Stimulated activated CD4-positive, alpha-beta T cell treated with anti-CD3 and anti-CD28 coated beads, Interleukin-1b, Interleukin-23, amount 100 ng/mL, for 1 hour (primary cell): ENCODE data around the gene LPCAT4.
"Not testable (repeated sequence)": the region's sequence is repeated elsewhere in the genome, so short reads cannot be mapped to it uniquely, and the experiment has no call there.

ENCODE experiments used
- DNase-seq, 2 donors: peaks; one replicate each; pipeline ENCODE4 v3.0.0-alpha.2; 2020; ENCODE audit warnings: low read depth in 2 of 2

Gene LPCAT4, protein sequence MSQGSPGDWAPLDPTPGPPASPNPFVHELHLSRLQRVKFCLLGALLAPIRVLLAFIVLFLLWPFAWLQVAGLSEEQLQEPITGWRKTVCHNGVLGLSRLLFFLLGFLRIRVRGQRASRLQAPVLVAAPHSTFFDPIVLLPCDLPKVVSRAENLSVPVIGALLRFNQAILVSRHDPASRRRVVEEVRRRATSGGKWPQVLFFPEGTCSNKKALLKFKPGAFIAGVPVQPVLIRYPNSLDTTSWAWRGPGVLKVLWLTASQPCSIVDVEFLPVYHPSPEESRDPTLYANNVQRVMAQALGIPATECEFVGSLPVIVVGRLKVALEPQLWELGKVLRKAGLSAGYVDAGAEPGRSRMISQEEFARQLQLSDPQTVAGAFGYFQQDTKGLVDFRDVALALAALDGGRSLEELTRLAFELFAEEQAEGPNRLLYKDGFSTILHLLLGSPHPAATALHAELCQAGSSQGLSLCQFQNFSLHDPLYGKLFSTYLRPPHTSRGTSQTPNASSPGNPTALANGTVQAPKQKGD

DNA sequence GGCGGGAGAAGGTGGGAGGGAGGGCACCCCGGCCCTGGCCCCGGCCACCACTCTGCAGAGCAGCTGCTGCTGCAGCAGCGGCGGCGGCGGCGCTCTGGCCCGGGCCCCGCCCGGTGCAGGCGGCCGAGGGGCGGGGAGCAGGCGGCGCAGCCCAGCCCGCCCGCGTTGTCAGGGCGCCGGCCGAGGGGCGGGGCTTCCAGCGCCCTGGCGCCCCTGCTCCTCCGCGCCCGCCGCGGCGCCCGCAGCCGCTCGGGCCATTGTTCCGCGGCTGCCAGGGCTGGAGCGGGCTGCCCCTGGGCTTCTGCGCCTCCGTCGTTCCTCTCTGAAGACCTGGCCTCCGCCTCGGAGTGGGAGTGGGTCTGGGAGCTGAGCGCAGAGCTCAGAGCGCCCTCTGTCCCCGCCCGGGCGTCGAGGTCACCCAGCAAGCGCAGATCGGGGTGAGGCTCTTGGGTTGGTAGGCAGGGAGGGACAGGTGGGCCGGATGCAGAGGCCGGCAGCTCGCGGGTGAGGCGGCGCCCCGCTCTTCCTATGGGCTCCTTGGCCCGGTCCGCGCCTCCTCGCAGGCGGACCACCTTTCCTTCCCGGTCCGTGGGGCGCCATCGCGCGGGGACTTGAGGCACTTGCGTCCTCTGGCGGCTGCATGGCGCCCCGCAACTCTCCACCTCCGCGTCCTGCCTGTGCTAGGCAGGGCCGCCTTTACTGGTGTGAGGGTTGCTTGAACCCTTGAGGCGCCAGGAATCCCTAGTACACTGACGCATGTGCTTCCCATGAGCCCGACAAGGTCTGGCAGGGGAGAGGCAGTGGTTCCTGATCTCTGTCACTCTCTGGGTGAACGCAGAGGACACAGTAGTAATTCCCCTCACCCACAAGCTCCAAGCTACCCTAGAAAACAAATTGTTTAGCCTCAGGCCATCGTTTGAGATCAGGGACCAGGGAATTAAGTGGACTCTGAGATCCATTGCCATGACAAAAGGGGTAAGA, at the start of gene LPCAT4:
TSS of gene LPCAT4 (minus strand) at position 96 of the 981 bp plus-strand sequence. CDS start 96 bp downstream, outside the sequence.
- DNase-seq: peak; percentile 68 to 78

DNA sequence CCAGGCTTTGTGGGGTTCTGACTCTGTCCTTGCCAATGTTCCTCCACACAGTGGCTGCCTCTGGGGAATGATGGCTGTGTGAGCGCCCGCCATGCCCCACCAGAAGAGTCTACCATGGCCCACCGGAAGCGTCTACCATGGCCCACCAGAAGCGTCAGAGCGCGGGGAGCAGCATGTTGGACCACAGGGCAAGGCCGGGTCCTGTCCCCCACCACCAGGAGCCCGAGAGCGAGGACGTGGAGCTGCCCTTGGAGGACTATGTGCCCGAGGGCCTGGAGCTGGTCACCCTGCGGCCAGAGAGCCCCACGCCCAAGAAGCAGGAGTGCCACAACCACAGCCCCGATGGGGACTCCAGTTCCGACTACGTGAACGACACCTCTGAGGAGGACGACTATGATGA, 42.5 kb upstream of the LPCAT4 start:
- not testable (repeated sequence) for DNase-seq

DNA sequence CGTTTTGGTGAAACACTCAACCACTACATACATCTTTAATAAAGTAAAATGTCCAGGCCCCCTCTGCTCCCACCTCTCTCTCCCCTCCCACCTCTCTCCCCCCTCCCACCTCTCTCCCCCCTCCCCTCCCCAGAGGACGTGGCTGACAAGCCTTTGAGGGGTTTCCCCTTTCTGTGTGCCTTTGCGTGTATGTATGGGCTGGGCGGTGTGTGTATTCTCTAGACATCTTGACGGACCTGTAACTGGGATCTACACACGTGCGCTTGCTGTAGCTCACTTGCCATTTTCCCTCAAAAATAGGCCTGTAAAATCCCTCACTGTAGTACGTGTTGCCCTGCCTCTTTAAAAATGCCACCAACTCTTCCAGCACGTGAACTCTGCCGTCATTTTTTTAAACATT, 42.0 kb upstream of the LPCAT4 start:
- DNase-seq: not testable (repeated sequence)

DNA sequence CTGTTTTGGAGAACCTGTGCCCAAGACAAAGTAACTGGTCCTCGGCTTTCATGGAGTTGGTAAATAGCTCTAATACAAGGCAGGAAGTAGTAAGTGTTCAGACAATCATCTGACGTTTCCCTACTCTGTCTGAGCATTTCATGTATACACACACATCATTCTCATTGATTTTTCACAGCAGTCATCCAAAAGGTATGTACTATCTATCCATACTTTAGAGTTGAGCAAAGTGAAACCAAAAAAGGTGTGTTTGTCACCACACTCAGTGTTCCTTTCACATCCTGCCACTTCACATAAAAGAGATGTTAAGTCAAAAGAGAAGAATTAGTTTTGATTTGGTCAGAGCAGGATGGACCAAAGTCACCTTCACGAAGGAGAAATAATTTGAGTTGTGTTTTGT, 36.9 kb upstream of the LPCAT4 start:
- DNase-seq: not testable (repeated sequence)

DNA sequence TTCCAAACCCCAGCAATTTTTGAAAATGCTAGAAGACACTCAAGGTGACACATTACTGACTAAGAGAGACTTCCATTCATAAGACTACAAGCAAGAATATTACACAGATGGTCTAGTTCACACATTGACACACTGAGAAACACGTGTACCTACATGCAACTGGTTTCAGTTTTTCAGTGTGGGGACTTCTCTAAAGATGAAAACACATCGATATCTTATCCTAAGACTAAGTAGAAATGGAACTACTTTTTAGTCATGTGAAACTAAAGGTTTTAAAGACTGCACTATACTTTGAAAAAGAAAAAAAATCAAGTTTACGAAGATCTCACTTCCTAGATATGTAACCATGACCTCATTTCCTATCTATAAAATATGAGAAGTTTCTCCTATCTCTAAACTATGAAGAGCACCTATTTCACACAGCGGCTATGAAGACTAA, 36.2 kb upstream of the LPCAT4 start:
- not testable (repeated sequence) for DNase-seq

DNA sequence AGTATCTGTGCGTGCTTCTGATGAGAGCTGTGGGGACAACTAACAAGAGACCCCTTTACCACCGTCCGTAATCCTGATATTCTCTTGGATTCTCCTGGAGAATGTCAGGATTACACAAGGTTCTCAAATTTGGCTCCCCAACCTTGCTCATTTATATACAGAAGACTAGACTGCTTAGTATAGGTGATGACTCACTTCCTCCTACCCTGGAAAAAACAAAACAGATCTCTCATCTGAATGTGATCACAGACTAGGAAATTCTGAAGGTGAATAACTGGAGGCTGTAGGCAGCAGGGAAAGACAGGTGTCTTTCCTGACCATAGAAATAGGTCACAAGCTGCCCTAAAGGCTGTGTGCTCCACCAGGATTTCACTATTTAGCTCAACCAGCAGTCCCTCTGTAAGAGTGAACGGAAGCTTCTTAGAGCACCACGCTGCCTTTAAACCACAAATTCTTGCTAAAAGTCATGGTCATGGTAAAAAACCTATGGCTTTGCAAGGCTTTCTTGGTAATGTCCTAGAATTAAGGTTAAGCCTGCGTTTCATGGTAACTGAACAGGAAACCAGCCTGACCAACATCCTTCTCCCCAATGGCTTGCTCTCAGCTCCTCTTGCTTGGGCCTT, 30.8 kb upstream of the LPCAT4 start:
- DNase-seq: not testable (repeated sequence)

DNA sequence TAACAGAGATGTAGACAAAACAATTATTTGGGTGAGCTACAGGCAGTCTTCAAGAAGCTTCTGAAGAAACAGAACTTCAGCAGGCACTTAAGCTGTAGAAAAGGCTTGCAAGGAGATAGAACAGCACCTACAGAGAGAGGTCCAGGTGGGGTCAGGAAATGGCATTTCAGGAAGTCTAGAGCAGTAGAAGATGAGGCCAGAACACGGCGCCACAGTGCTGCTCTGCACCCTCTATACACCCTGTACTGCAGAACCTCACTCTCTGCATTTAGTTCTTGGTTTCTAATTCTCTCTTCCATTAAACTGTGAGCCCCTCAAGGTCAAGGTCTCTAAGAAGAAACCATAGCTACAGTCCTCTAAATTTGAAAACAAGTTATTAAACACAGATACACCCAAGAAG, 26.0 kb upstream of the LPCAT4 start:
- DNase-seq: not testable (repeated sequence)

DNA sequence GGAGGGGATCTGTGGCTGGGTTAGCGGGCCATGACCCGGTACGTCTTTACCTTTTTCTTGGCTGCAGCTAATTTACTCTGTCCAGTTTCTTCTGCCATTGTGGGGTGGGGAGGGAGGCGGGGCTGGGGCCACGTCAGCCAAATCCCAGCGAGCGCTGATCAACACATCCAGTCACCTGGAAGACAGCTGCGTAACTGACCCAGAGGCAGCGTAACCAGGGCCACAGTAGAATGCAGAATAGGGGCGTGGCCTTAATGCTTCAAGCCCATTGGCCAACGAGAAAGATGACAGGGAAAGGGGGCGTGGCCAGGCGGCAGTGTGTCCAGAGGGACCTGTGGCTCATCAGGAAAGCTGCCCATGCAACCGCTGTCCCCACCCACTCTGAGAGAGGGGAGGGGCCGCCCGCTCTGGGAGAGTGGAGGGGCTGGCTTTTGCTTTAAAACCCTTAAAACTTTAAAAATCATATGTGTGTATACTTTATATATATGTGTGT, 22.6 kb upstream of the LPCAT4 start:
- not testable (repeated sequence) for DNase-seq

DNA sequence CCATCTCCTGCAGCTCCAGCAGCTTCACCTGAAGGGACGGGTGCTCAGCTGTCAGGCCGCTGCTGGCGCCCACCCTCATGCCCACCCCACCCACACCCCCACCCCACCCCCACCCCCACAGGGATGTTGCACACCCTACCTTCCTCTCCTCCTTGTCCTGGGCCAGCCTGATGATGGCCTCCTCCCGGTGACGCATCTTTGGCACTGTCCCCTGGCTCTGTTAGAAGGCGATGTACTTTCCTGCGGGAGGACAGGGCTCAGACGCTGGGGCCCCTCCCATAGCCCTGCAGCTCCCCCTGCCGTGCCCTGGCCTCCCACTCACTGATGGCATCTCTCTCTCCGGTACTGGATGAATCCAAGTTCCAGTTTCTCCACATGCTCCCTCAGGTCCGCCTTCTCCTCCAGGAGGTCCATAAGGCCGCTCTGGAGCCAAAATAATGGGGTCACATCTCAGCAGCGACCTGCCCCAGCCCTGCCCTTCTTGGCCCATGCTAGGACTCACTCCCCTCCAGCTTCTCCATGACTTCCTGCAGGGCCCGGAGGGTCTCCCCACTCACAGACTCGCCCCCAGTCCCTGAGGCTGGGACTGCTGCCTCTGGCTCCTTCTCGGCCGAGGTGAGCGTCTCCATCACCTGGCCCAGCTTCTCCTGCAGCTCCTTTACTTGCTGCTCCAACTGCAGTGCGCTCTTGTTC, 15.0 kb upstream of the LPCAT4 start:
- not testable (repeated sequence) for DNase-seq

DNA sequence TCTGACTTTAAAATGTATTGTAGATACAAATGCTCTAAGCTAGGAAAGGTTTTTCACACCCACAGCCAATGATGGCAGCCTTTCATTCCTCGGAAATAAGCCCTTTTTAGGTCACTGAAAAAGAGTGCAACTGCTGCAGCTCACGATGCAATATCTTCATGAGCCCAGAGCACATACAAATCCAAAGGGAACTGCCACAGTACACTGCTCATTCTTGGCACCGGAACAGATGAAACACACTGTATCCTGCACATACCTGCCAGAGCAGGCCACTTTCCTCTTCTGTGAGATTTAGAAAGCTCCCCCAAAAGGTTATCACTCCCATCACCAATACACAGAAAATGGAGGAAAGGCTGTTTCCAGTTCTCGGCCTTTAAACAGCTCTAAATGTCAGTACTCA, 13.5 kb upstream of the LPCAT4 start:
- DNase-seq: not testable (repeated sequence)

DNA sequence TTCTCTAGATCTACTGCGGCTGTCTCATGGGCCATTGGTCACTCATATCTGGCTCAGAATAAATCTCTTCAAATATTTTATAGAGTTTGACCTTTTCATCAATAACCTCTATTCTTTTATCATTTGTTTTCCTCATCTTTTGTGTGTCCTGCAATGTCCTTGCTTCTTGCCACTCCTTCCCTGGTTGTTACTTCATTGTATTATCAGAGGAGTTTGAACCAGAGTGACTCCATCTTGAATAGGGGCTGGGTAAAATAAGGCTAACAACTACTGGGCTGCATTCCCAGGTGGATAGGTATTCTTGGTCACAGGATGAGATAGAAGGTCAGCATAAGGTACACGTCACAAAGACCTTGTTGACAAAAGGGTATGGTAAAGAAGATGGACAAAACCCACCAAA, 9.9 kb upstream of the LPCAT4 start:
- no peak for DNase-seq

DNA sequence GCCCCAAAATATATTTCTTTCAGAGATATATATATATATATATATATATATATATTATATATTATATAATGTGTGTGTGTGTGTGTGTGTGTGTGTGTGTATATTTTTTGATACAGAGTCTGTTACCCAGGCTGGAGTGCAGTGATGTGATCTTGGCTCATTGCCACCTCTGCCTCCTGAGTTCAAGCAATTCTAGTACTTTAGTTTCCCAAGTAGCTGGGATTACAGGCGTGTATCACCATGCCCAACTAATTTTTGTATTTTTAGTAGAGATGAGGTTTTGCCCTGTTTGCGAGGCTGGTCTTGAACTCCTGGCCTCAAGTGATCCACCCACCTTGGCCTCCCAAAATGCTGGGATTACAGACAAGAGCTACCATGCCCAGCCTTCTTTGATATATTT, 8.5 kb upstream of the LPCAT4 start:
- DNase-seq: not testable (repeated sequence)

DNA sequence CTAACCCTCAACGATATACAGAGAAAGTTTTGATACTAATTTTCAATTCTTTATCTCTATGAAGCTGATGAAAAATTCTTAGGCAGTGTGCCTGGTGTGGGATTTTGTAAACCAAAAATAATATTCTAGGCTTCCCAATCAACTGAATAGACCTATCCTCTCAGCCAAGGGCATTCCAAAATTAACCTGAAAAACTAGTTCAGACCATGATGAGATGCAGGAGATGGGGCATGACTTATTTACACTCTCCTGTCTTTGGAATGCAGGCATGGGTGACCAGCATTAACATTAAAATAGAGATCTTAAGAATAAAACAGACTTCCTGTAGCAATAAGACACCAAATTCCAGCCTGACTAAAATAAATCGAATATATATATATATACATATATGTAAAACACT, 7.8 kb upstream of the LPCAT4 start:
- no peak for DNase-seq

DNA sequence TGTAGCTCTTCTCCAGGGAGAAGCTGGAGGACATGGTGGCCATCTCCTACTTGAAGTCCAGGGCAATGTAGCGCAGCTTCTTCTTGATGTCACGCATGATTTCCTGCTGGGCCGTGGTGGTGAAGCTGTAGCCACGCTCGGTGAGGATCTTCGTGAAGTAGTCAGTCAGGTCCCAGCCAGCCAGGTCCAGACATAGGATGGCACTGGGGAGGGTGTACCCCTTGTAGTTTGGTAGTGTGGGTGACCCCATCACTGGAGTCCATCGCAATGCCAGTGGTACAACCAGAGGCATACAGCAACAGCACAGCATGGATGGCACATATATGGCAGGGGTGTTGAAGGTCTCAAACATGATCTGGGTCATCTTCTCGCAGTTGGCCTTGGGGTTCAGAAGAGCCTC, 7.0 kb upstream of the LPCAT4 start:
- no peak for DNase-seq

DNA sequence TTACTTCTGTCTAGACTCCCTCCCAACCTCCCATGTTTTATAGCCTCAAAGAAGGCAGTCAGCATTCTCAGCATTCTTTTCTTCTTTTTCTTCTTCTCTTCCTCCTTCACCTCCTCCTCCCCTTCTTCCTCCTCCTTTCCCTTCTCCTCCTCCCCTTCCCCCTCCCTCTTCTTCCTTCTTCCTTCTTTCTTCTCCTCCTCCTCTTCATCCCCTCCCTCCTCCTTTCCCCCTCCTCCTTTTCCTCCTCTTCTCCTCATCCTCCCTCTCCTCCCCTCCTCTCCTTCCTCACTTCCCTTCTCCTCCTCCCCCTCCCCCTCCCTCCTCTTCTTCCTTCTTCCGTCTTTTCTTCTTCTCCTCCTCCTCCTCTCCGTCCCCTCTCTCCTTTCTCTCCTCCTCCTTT, 3.6 kb upstream of the LPCAT4 start:
- DNase-seq: no peak

DNA sequence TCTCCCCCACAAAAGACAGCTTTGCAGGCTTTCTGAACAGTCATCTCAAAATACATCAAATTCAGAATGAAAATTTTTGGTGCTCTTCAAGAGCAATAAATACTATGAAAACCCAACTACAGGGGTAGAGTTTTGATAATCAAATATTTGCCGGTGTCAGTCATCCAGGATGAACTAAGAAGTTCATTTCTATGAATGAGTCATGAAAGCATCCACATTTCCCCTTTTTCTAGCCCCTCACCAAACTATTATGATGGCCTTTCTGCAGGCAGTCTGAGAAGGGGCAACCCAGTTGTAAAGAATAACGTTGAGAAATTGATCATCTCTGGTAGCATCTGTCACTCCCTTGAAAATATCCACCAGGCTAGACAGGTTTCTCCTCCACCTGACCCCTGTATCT, 3.1 kb upstream of the LPCAT4 start:
- DNase-seq: no peak

DNA sequence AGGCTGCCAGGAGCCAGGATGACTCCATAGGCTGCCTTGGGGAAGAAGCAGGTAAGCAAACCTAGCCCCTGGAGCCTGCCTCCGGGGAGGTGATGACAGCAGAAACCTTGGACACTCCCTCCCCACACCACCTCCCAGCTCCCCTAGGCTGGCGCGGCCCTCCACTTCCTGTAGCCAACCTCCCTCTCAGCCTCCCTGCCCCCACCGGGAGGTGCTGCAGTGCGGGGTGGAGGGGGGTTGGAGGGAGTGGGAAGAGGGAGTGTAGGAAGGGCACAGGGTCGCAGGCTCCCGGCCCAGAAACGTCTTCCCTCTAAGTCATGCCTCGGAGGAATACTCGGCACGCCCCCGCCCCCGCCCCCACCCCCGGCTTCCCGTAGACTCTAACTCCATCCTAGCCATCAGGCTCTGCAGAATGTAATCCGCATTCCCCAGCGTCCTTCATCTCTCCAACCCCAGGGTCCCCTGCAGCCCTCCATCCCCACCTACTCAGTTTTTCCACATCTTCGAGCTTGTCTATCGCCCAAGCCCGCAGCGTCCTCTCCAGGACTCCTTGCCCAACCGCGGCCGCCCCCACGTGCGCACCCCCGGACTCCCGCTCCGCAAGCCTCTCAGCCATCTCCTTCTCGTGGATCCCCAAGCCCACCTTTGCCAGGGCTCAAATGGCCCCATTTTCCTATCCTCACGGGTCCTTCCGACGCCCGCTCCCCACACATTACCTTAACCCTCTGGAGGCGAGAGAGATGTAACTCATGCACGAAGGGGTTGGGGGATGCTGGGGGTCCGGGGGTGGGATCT, 528 bp downstream of the LPCAT4 start:
- peak in 1 of 2 donors; percentile 9 for DNase-seq

DNA sequence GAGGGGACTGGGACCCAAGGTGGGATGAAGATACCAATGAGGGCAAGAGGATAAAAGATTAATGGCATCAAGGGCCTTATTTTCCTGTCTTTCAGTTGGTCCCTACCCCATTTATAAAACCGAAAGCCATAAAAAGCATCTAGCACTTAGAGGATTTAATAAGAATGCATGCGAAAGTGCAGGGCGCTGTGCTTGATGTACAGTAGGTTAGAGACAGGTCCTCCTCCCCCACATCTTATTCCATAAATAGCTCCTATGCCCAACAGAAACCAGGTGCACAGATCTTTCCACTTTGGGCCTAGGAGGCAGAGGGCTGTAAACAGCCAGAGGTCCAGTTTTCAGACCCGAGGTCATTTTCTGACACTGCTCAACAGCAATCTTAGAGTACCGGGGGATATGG, 1.2 kb downstream of the LPCAT4 start:
- DNase-seq: no peak

DNA sequence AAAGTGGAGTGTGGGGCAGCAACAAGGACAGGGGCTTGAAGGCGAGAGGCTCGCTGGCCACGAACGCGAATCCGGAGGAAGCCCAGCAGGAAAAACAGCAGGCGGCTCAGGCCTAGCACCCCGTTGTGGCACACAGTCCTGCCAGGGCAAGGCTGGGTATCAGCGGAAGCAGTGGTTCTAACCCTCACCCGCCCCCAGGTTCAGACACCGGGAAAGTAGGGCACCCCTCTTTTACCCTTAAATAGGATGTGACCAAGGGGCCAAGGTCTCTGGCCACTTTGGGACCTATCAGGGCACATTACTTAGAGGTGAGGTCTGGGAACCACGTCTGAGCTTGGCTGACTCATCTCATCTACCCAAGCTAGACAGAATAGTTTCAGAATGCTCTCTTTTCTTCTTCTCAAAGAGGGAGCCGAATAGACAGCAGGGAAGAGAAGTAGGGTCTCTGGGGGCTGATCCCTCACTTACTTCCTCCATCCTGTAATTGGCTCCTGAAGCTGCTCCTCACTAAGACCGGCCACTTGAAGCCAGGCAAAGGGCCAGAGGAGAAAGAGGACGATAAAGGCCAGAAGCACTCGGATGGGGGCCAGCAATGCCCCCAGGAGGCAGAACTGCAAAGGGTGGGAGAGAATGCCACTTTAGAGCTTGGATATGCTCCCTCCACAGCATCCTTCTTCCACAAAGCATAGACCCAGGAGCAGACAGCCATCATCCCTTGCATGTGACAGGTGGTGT, 1.7 kb downstream of the LPCAT4 start:
- no peak for DNase-seq
